Neuronal stem cell (in vitro differentiated cells): ENCODE measurements around the gene RAB11FIP3.
A peak's percentile ranks its signal among the peaks of the same experiment; 100 is the strongest.

Experiments used
- DNase-seq: peaks from one replicate; pipeline ENCODE4 v3.0.0-alpha.2; 2013; ENCODE audit warnings: low spot score
- H2AFZ ChIP-seq: one replicate; pipeline ENCODE4 v1.6.1; 2013; ENCODE audit warnings: mild to moderate bottlenecking, low read length, inconsistent platforms
- H2AK5ac ChIP-seq: 2 replicates; pipeline ENCODE4 v1.6.1; 2013; ENCODE audit warnings: low read depth, mild to moderate bottlenecking, inconsistent platforms, low read length, moderate library complexity, mixed read lengths
- H2BK120ac ChIP-seq: 2 replicates; pipeline ENCODE4 v1.6.1; 2013; ENCODE audit warnings: low read depth, mild to moderate bottlenecking, inconsistent platforms, low read length, moderate library complexity, mixed read lengths
- H2BK12ac ChIP-seq: one replicate; pipeline ENCODE4 v1.6.1; 2013; ENCODE audit warnings: low read length, inconsistent platforms
- H2BK15ac ChIP-seq: 2 replicates; pipeline ENCODE4 v1.6.1; 2013; ENCODE audit warnings: mild to moderate bottlenecking, low read length, inconsistent platforms, mixed read lengths
- H2BK5ac ChIP-seq: one replicate; pipeline ENCODE4 v1.6.1; 2013; ENCODE audit warnings: inconsistent platforms, mild to moderate bottlenecking, low read length, moderate library complexity
- H3K14ac ChIP-seq: one replicate; pipeline ENCODE4 v1.6.1; 2013; ENCODE audit warnings: low read length, inconsistent platforms
- H3K18ac ChIP-seq: 2 replicates; pipeline ENCODE4 v1.6.1; 2013; ENCODE audit warnings: low read length, inconsistent platforms
- H3K23ac ChIP-seq: 2 replicates; pipeline ENCODE4 v1.6.1; 2013; ENCODE audit warnings: low read depth, mild to moderate bottlenecking, mixed read lengths, low read length, inconsistent platforms; ENCODE audit not compliant: poor library complexity
- H3K27ac ChIP-seq: replicated peaks from 3 replicates; pipeline ENCODE4 v1.5.1; 2013; ENCODE audit warnings: low read length, inconsistent platforms
- H3K27me3 ChIP-seq, 3 experiments: 2 replicates each; pipeline ENCODE4 v1.6.1; 2013; ENCODE audit warnings: low read length in 3 of 3, mild to moderate bottlenecking in 2 of 3, inconsistent platforms in 1 of 3, low read depth in 1 of 3, mixed read lengths in 1 of 3, moderate library complexity in 1 of 3; ENCODE audit not compliant: control insufficient read depth in 3 of 3, insufficient read depth in 3 of 3
- H3K36me3 ChIP-seq, 2 donors: replicated peaks in 1 of 2; 2 replicates each; pipeline ENCODE4 v1.6.1; 2013; ENCODE audit warnings: low read length in 2 of 2; ENCODE audit not compliant: control insufficient read depth in 2 of 2, insufficient read depth in 2 of 2
- H3K4ac ChIP-seq: 2 replicates; pipeline ENCODE4 v1.6.1; 2013; ENCODE audit warnings: inconsistent platforms, mild to moderate bottlenecking, low read length, moderate library complexity
- H3K4me1 ChIP-seq, 2 donors: 1 replicate in 1 of 2; 2 replicates in 1 of 2; pipeline ENCODE4 v1.6.1; 2013; ENCODE audit warnings: low read length in 2 of 2, low read depth in 1 of 2; ENCODE audit not compliant: control insufficient read depth in 2 of 2, insufficient read depth in 1 of 2
- H3K4me2 ChIP-seq: one replicate; pipeline ENCODE4 v1.6.1; 2013; ENCODE audit warnings: mild to moderate bottlenecking, low read length, inconsistent platforms; ENCODE audit not compliant: insufficient read depth, poor library complexity, severe bottlenecking
- H3K4me3 ChIP-seq, 2 donors: 2 replicates each; pipeline ENCODE4 v1.5.1; 2013; ENCODE audit warnings: low read length in 2 of 2, mild to moderate bottlenecking in 2 of 2, inconsistent platforms in 1 of 2, moderate library complexity in 1 of 2
- H3K79me1 ChIP-seq: one replicate; pipeline ENCODE4 v1.6.1; 2013; ENCODE audit warnings: low read depth, mild to moderate bottlenecking, inconsistent platforms, low read length, moderate library complexity
- H3K9ac ChIP-seq: one replicate; pipeline ENCODE4 v1.6.1; 2013; ENCODE audit warnings: mild to moderate bottlenecking, low read depth, low read length, inconsistent platforms; ENCODE audit not compliant: poor library complexity
- H3K9me3 ChIP-seq, 2 donors: replicated peaks in 1 of 2; 2 replicates each; pipeline versions ENCODE3 to v1.6.1; 2013; ENCODE audit warnings: low read length in 2 of 2, mild to moderate bottlenecking in 2 of 2, inconsistent platforms in 1 of 2, low read depth in 1 of 2, mixed read lengths in 1 of 2, moderate library complexity in 1 of 2; ENCODE audit not compliant: control insufficient read depth in 2 of 2, insufficient read depth in 1 of 2
- H4K8ac ChIP-seq: one replicate; pipeline ENCODE4 v1.6.1; 2013; ENCODE audit warnings: low read depth, mild to moderate bottlenecking, inconsistent platforms, low read length, moderate library complexity
- H4K91ac ChIP-seq: one replicate; pipeline ENCODE4 v1.6.1; 2013; ENCODE audit warnings: low read length, low read depth, mild to moderate bottlenecking, inconsistent platforms; ENCODE audit not compliant: poor library complexity
- WGBS, 2 donors: extraction: QIAGEN DNeasy Blood & Tissue Kit; methylation state at CpG; one replicate each; pipeline ENCODE4 v1.1.7; 2013; ENCODE audit warnings: missing lambda C conversion rate in 2 of 2, mixed read lengths in 1 of 2; ENCODE audit not compliant: insufficient read length in 2 of 2, insufficient replicate concordance in 1 of 2; ENCODE audit errors: extremely low coverage in 2 of 2; 5-methylcytosine and 5-hydroxymethylcytosine counted together

The RAB11FIP3 gene

GRCh38 chr16:401468-402348, 23.7 kb upstream of the RAB11FIP3 start, which contains the start of gene DECR2:
DECR2 (plus strand) TSS chr16:401885; CDS start chr16:401964, 79 bp downstream.
- Histone ChIP-seq H3K4me1 (peaks cover 7 to 8% of the 10 kb centered on the region in 2 donors), H4K8ac (no peak within 1 kb of the TSS), H3K14ac (peak within 1 kb of the TSS; percentile 38), H2AFZ (peak within 1 kb of the TSS; percentile 94), H3K23ac (peak within 1 kb of the TSS; percentile 97), H2AK5ac (peak within 1 kb of the TSS; percentile 84), H3K27ac (peak within 1 kb of the TSS; percentile 87), H3K9me3 (no peaks in the 10 kb centered on the region), H4K91ac (no peak within 1 kb of the TSS), H3K4me2 (peak within 1 kb of the TSS; percentile 89), H3K4me3 (peak within 1 kb of the TSS; percentile 75 to 99), H2BK12ac (no peak within 1 kb of the TSS), H2BK120ac (peak within 1 kb of the TSS; percentile 24), H2BK15ac (no peak within 1 kb of the TSS), H3K36me3 (peaks cover 21 to 30% of the 10 kb centered on the region in 2 donors), H3K27me3 (no peaks in the 10 kb centered on the region), H3K18ac (peak within 1 kb of the TSS; percentile 98), H2BK5ac (peak within 1 kb of the TSS; percentile 53), H3K4ac (no peak within 1 kb of the TSS), H3K79me1 (peaks cover 7% of the 10 kb centered on the region), H3K9ac (peak within 1 kb of the TSS; percentile 94)
- peak; percentile 93 for DNase-seq
- WGBS, 2 donors: no CpG with 5 or more reads among the region's 91 CpGs

DNA sequence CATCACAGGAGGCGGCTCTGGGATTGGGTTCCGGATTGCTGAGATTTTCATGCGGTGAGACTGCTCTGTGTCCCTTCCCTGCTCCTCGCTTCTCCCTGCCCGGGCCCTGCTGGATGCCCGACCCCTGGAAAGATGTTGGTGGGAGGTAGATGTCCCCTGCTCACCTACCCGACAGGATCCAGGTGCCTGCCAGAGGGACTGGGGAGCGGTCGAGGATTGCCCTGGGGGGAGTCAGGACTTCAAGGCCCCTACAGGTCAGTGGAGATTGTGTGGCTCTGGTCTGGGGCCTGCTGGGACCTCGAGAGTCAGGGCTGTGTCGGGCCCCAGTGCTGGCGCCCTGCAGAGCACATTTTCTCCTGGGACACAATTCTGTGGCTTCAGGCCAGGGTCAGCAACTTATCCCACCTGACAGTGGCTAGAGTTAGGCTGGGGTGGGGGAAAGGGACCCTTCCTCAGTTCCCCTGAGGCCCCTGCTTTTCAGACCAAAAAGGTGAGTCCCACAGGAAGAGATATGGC, 20.4 kb upstream of the RAB11FIP3 start:
- H3K4me3 ChIP-seq: no peak overlapping the region
- H3K27ac ChIP-seq: no peak overlapping the region
- no CpG with 5 or more reads among the region's 12 CpGs for WGBS, 2 donors

GRCh38 chr16:405548-406506, 19.6 kb upstream of the RAB11FIP3 start:
- no CpG with 5 or more reads among the region's 27 CpGs for WGBS, 2 donors
- Histone ChIP-seq H2AFZ (no peak overlapping the region), H3K4me3 (no peak overlapping the region), H2BK120ac (no peak overlapping the region), H4K8ac (no peak overlapping the region), H3K27me3 (no peaks in the 10 kb centered on the region), H3K79me1 (peaks cover 2% of the 10 kb centered on the region), H3K4ac (no peak overlapping the region), H2BK12ac (no peak overlapping the region), H4K91ac (no peak overlapping the region), H2AK5ac (peak overlapping the region; percentile 63), H3K14ac (no peak overlapping the region), H2BK5ac (peak overlapping the region; percentile 66), H3K27ac (no peak overlapping the region), H3K9me3 (no peaks in the 10 kb centered on the region), H3K36me3 (peaks cover 0 to under 1% of the 10 kb centered on the region in 2 donors), H3K4me2 (no peak overlapping the region), H3K23ac (peak overlapping the region; percentile 55), H2BK15ac (peak overlapping the region; percentile 55), H3K18ac (no peak overlapping the region), H3K4me1 (peaks cover 0 to 2% of the 10 kb centered on the region in 2 donors), H3K9ac (no peak overlapping the region)
- no peak for DNase-seq

More for the DNA sequence above, 20.4 kb upstream of the RAB11FIP3 start:
- Histone ChIP-seq H2AK5ac (no peak overlapping the region), H2BK12ac (no peak overlapping the region), H4K8ac (no peak overlapping the region), H3K23ac (no peak overlapping the region), H2AFZ (no peak overlapping the region), H2BK5ac (no peak overlapping the region), H3K9ac (no peak overlapping the region), H3K79me1 (peaks cover 3% of the 10 kb centered on the region), H3K4ac (no peak overlapping the region), H3K4me1 (peaks cover 2% of the 10 kb centered on the region in 2 donors), H3K36me3 (peaks cover 6 to 8% of the 10 kb centered on the region in 2 donors), H2BK15ac (no peak overlapping the region), H3K18ac (no peak overlapping the region), H2BK120ac (no peak overlapping the region), H3K9me3 (no peaks in the 10 kb centered on the region), H3K14ac (no peak overlapping the region), H3K4me2 (no peak overlapping the region), H3K27me3 (no peaks in the 10 kb centered on the region), H4K91ac (peak overlapping the region; percentile 43)
- DNase-seq: no peak
